ENCODE results near the gene FFAR2.

FFAR2 gene

DNA sequence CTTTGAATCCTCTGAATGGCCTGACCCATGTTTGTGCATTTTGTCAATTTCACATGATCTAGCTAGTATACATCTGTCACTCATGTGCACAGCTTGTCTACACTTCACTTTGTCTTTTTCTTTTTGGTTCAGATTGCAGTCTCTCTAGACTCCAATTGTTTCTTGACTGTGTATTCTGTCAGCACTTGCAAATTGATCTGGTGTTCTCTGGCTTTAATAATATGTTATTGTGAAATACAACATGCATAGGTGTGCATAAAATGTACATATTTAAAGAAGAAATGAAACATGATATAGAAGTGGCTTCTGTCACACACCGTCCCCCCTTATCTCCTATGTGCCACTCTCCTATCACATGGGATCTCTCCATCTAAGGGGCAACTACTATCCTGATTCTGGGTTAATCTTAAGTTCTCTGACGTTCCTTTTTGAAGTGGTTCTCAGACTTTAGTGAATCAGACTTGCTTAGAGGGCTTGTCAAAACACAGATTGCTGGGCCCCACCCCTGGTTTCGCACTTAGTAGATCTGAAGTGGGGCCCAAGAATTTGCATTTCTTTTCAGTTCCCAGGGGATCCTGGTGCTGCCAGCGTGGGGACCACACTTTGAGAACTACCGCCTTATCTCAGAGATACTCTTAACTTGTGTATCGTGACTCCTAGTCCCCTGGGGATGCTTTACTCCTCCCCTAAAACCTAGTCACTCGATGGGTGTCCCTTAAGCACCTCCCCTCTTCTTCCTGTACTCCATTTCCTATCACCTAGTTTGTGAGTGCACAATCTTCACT is 36.4 kb downstream of the FFAR2 start:
- no peak for DNase-seq (ENCODE audit: low read depth in 1 of 2, low spot score in 1 of 2)

DNA sequence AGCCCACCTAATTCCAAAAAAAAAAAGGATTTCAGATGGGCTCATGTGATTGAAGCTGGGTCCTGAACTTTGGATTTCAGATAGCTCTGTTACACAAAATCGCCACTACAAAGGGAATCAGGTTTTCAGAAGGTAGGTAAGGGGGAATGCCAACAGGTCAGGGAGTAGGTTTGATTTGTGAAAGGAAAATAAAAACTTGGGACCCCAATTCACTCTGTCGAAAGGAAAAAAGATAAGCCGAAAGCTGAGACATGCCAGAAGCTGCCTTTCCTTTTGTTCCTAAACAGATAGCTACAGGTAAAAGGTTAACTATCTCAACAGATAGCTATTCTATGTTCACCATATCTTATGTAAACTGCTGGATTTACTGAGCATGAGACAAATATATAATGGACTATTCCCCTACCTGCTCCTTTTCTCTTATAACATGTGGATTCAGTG is 38.2 kb downstream of the FFAR2 start:
- no peak for DNase-seq (ENCODE audit: low read depth in 1 of 2, low spot score in 1 of 2)

DNA sequence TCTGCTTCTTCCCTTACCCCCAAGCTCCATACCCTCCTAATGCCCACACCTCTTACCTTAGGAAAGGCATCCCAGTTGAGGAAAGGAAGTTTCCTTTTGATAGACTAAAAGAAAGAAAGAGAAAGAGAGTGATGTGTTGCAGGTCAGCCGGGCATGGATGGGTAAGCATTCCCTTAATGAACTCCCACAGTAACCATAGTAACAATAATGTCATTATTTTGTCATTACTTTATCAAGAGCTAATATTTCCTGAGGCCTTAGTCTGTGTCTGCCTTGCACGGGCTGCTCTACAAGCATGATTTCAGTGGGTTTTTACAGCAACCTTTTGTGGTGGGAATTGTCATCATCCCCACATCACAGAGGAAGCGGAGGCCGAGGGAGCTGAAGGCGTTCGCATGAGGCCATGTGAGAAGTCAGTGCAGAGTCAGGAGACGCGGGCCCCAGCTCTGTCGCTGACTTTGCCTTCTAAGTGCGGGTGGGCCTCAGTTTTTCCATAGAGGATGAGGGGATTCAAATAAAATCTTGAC is 39.7 kb downstream of the FFAR2 start:
- no peak for DNase-seq (ENCODE audit: low read depth in 1 of 2, low spot score in 1 of 2)

DNA sequence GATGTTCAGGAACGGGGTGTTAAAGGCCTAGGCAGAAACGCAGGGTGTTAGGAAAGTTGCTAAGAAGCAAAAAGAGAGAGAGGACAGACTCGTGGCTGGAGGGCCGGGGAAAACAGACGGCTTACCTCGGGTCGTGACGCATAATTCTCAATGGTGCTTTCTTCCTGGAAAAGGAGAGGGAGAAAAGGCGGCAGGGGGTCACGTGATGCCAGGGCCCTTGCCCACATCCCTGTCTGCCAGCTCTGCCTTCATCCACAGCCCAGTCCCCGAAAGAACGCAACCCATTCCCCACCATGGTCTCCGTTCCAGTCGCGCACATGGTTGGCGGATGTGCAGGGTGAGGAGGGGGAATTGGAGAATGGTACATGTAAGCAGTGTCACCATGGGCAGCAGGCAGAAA is 40.6 kb downstream of the FFAR2 start:
- no peak for DNase-seq (ENCODE audit: low read depth in 1 of 2, low spot score in 1 of 2)

DNA sequence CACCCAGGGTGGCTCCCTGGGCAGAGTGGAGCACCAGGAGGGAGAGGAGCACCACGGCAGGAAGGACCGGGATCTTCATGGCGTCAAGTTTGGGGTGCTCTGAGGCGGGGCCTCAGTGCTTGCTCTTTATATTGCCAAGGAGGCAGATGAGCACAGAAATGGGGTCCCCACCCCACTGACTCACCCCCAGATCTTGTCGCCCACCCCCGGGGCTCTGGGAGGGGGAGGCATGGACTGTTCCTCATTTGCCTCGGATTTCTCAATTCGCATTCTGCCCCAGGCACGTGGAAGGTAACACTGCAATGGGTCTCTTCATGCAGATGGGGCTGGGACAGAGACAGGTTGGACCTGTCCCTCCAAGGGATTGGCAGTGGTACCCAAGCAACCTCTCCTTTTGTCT is 42.3 kb downstream of the FFAR2 start, which contains the start of gene KRTDAP:
Gene KRTDAP, minus strand, starts transcription at position 101 of the 400 bp plus-strand sequence. Its CDS starts 22 bp downstream, at position 79.
- no peak for DNase-seq (ENCODE audit: low read depth in 1 of 2, low spot score in 1 of 2)

DNA sequence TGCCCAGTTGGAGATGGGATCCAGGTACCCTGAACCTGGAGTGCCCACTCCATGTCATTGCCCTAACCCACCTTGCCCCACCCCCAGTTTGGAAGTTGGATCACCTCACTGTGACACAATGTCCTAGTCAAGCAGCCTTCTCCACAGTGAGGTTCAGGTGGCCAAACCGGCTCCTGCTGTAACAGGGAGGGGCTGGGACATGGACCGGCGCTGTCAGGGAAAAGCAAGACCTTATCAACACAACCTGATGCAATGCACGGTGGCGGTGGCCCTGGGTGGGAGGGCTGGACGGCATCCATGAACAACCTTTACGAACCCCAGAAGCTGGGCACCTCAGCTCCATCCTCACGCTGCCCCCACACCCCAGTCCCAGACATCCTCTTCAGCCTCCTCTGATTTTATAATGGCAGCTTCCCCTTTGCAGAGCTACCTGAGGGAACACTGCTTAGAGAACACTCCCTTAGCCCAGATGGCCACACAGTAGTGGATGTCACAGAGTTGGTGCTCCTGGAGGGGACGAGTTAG is 43.8 kb downstream of the FFAR2 start:
- no peak for DNase-seq (ENCODE audit: low read depth in 1 of 2, low spot score in 1 of 2)

DNA sequence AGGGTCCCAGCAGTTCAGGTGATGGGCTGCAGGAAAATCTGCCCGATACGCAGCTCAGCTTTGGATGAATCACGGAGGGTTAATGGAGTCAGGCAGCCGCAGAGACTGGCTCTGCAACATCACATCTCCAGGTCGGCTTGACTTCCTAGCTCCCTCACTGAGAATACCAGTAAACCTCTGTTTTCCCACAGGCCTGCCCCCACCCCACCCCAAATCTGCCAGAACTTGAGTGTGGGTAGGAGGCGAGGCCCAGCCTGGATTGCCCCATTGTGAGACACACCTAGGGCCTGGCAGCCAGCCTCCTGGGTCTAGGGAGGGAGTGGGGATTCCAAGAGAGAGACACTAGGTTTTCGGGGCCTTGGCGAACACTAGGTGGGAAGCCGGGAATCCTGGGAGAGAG is 45.9 kb downstream of the FFAR2 start:
- DNase-seq (ENCODE audit: low read depth in 1 of 2, low spot score in 1 of 2), result no peak

DNA sequence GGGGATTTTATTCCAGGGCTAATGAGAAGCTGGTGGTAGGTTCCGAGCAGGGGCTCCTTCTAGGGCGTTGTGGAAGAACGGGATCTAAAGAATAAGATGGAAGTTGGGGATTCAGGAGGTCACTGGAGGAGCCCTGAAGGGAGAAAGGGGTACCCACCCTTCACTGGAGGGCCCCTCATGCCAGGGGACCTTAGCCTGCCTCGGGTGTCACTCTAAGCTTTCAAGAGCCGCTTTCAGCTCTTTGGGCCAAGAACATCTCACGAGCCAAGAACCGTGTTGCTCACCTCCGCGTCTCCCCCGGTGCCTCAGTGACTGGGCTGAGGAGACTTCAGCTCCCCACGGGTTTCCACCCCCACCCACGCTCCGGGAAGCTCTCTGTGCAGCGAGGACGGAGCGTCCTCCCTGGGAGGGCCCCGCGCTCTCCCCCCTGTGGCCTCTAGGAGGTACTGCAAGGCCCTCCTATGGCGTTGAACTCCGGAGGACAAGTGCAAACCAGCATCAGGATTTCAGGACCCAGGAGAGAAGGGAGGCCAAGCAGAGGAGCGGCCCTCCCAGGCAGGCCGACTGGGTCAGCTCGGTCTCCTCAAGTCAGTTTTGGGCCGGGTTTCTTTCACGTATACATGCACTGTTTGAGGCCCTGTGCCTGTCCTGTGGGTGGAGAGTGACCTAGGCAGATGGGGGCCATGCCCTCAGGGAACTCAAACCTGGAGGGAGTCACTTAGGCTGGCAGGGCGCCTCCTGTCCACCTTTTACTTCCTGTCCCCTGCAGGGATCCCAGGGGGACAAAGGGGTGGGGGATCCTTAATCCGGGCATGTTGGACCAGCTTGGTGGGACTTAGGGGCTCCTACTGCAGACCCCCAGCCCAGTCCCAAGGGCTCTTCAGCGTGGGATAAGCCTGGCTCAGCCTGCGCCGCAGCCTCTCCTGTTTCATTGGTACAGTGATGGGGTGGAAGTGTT is 47.3 kb downstream of the FFAR2 start:
- DNase-seq (ENCODE audit: low read depth in 1 of 2, low spot score in 1 of 2), result peak; percentile 42 to 66

DNA sequence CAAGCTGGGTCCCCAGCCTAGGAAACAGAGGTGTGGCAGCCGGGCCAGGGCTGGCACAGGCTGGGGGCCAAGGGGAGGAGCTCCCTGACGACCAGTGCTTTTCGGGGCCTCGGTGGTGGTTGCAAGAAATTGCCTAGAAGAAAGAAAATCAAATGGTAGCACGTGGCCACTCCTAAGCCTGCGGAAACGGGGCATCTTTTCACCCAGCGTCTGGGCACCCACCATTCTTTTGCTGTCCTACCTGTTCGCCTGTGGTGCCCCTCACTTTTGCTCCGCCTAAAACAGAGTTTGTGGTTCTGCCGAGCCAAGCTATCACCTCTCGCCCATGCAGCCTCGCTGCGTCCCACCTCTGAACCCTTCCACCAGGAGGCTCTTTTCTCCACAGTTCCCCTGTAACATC is 49.3 kb downstream of the FFAR2 start:
- DNase-seq (ENCODE audit: low read depth in 1 of 2, low spot score in 1 of 2), result no peak

DNA sequence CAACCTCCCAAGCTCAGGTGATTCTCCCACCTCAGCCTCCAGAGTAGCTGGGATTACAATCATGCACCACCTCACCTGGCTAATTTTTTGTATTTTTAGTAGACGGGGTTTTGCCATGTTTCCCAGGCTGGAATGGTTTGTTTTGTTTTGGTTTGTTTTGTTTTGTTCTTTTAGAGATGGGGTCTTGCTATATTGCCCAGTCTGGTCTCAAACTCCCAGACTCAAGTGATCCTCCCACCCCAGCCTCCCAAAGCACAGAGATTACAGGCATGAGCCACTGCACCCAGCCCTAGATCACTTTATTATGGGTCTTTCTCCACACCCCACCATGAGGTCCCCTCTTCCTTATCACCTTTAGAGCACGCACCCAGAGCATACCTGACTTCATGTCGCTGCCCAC is 50.2 kb downstream of the FFAR2 start:
- no peak for DNase-seq (ENCODE audit: low read depth in 1 of 2, low spot score in 1 of 2)

DNA sequence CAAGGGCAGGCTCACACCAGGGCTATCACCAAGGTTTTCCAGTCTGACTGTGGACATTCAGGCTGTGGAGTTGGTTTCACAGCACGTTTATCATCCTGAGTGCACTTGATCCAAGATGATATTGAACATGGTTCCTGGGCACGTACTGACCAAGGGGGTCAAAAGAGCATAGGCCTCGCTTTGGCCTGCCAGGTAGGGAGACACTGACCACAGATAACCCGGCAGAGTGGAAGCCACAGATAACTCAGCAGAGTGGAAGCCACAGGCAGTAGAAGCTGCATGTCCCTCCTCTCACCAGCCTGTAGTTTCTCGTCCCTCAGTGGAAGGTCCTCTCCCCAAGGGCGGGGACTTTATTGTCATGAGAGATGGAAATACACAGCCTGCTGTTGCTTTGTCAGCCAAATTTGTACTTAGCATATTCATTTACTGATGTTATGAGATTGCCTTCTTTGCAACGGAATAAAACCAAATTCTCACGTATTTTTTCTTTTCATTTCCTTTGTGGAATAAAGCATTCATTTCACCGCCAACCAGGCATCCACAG is 51.0 kb downstream of the FFAR2 start:
- DNase-seq (ENCODE audit: low read depth in 1 of 2, low spot score in 1 of 2), result no peak

DNA sequence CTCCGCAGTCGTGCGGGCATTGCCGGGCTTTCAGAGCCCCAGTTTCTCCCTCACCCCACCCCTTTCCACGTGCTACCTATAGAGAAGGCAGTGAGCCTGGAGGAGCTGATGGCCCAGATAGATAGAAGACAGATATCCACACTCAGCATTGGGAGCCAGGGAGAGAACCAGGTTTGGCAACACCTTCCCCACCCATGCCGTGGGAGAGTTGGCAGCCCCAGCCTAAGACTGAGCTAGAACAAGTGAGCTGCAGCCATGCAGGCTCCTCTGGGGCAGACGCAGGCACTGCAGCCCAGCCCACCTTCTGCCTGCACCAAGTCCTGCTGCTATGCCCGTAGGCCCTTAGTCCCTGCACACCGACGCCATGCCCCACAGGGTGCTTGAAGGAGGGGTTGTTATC is 52.6 kb downstream of the FFAR2 start:
- no peak for DNase-seq (ENCODE audit: low read depth in 1 of 2, low spot score in 1 of 2)
